HK-2 (cell line): ENCODE measurements around the gene HCLS1.
"Not testable (repeated sequence)": the region's sequence is repeated elsewhere in the genome, so short reads cannot be mapped to it uniquely, and the experiment has no call there.

Experiments
- DNase-seq: peaks from one replicate; pipeline ENCODE4 v3.0.0-alpha.2; 2018; ENCODE audit not compliant: unreplicated experiment

The HCLS1 gene, protein sequence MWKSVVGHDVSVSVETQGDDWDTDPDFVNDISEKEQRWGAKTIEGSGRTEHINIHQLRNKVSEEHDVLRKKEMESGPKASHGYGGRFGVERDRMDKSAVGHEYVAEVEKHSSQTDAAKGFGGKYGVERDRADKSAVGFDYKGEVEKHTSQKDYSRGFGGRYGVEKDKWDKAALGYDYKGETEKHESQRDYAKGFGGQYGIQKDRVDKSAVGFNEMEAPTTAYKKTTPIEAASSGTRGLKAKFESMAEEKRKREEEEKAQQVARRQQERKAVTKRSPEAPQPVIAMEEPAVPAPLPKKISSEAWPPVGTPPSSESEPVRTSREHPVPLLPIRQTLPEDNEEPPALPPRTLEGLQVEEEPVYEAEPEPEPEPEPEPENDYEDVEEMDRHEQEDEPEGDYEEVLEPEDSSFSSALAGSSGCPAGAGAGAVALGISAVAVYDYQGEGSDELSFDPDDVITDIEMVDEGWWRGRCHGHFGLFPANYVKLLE

DNA sequence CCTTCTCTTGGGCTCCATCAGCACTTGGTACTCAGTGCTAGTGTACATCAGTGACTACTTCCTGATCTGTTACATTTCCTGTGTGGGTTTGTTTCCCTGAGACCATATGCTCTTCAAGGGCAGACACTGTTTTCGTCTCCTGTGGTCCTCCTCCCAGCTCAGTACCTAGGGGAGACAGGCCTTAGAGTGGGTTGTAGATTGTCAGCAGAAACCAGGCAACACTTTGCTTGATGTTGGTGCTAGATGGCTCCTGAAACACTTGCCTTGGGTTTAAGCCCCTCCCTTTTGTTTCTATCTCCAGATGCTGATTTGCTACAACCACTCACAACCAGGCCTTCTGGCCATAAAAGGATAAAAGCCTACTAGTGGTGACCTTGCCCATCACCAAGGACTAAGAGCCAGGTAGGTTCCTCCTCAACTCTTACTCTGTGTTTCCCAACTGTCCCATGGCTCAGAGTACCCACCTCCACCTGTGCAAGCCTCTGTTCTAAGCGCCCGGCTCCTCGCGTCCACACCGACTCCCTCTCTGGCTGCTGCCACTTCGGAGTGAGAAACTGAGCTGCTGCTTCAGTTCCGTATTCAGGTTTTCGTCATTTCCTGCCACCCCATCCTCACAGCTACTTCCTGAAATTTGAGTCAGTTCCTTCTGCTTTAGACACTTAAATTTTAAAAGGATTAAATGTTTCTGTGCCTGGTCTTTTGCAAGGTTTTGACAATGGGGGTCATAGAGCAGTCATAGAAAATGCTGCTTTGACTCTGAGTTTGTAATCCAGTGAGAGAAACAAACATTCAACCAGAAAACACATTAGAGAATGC is at the start of gene HCLS1:
TSS of gene HCLS1 (minus strand) at position 548 of the 816 bp plus-strand sequence. CDS start 2,556 bp downstream, outside the sequence.
- no peak for DNase-seq

DNA sequence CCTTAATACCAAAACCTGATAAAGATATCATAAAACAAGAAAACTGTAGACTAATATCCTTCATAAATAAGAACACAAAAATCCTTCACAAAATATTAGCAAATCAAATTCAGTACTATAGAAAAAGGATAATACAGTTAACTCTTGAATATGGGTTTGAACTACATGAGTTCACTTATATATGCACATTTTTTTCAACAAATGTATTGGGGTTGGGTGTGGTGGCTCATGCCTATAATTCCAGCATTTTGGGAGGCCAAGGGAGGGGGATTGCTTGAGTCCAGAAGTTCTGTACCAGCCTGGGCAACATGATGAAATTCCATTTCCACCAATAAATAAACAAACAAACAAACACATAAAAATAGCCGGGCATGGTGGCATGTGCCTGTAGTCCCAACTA is 49.6 kb upstream of the HCLS1 start:
- no peak for DNase-seq

DNA sequence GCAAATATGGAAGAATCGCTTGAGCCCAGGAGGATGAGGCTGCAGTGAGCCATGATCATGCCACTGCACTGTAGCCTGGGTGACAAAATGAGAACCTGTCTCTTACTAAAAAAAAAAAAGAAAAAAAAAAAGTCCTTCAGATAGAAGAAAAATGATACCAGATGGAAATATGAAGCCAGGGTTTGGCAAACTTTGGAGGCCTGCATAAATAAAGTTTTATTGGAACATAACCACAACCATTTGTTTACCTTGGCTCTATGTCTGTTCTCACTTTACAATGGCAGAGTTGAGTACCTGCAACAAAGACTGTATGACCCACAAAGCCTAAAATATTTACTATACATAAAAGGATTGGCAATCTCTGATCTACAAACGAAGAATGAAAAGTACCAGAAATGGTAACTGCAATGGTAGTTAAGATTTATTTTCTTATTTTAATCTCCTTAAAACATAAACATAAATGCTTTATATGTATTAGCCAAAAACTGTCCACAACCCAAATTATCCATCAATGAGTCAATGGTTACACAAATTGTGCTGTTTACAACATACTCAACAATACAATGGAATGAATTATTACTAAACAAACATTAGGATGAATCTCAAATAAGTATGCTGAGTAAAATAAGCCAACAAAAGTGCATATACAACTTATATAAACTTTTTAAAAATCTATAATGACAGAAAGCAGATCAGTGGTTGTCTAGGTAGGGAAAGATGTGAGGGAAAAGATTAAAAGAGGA is 47.0 kb upstream of the HCLS1 start:
- no peak for DNase-seq

DNA sequence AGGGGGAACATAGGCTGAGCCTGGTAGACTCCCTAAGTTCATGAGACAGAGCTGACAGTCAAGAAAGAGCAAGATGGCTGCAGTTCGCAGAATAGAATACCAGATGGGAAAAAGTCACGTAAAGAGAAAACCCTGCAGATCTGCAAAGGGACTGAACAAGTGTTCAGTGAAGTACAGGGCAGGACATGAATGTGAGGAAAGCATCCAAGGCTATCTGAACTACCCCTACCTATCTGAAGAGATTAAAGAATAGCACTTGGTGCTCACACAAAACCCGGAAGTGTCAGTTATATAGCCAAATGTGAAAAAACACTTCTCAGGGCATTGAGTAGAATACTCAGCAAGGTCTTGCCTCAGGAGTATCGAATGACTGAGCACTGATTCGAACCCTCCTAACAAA is 44.8 kb upstream of the HCLS1 start:
- DNase-seq = no peak

DNA sequence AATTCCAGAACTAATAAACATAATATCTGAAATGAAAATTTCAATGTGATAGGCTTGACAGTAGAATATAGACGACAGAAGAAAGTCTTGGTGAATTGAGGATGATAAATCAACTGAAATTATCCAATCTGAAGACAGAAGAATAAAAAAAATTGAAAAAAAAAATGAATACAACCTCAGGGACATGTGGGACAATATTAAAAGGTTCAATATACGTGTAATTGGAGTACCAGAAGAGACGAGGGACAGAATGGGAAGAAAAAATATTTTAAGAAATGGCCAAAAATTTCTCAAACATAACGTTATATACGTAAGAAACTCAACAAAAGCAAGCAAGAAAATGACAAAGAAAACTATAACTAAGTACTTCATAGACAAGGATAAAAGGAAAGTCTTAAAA is 43.3 kb upstream of the HCLS1 start:
- no peak for DNase-seq

DNA sequence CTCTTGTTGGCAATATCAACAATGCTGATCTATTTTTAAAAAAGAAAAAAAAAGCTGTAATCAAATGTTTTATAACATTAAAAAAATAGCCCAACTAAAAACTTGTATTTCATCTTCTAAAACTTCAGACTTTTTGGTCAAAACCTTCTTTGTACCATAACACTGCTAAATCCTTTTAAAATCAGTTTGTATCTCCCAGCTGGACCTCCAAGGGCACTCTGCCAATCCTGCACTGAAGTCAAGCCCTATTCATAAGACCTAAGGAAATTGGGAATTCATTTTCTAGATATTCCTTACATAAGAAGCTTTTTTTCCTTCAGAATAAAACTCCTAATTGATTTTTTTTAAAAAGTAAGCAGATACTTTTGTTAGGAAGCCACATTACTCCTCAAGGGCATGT is 38.2 kb upstream of the HCLS1 start:
- no peak for DNase-seq

DNA sequence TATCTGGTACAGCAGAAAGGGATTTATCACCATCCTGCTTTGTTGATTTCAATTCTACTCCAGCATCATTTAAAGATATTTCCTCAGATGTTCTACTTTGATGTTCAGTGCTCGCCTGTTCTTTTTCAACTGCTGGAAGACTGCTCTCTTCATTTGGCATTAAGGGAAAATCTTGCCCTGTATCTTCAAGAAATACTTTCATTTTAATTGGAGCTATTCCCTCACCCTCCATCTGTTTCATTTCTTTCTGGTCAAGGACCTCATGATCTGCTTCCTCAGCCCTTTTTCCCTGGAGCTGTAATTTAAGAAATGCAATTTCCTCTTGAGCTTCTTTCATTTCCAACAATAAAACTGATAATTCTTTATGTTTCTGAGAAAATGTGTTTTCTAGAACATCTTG is 37.8 kb upstream of the HCLS1 start:
- DNase-seq = no peak

DNA sequence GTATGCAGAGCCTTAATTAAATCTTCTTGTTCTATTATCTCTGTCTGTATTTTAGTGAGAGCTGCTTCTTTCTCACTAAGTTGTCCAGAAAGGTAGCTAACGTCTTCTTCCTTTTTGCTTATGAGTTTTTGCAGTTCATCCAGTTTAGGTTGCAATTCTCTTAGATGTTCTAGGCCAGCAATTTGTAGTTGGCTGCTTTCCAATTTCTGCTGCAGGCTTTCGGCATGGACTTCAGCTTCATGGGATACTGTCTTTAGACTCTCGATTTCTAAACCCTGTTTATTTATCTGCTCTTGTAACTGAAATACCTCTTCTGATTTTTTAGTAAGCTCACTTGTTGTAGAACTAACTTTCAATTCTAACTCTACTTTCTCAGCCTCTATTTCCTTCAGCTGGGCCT is 35.5 kb upstream of the HCLS1 start:
- DNase-seq = no peak

DNA sequence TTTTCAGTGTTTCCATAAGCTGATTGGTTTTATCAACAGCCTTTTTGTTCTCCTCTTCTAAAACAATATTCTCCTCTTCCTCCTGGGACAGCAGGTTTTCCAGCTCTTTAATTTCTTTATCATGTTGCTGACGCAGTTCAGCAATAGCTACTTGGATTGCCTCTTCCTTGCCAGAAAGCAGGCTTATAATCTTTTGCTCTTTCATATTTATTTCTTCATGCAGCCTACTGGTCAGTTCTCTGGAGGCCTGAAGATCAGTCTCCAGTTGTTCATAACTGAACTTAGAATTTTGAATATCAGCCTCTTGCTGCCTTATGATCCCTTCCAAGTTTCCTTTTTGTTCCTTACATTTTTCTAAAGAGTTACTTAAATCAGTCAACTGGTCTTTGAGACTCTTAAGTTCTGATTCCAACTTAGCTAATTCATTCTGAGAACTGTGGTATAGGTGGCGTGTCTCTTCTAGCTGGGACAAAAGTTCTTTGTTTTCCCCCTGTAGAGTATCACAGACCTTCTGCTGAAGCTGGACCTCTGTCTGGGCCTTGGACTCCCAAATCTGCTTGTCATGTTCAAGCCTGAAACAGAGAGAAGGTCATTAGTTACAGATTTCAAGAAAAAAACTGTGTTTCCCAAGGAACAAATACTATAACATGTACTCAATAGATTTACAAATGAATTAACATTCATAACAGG is 31.5 kb upstream of the HCLS1 start:
- no peak for DNase-seq

DNA sequence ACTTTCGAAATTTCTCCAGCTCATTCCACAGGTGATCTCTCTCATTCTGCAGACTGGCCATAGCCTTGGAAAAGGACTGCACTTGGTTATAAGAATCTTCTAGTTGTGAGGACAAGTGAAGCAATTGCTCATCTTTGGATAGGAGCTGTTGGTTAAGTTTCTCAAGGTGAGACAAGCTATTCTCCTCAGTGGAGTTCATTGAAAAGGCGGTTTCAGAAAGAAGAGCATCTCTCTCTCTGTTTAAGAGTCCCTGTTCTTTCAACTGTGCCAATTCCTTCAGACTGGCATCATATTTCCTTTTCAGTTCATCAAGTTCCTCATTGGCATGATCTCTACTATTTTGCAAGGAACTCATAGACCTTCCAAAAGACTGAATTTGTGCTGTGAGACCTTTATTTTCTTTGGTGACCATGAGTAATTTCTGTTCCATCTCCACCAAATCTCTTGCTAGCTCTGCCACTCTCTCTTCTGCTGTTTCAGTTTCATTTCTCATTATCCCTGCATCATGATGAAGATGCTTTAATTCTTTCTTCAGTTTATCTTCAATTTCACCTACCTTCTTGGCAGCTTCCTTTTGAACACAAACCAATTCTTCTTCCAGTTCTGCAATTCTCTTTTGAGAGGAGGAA is 30.2 kb upstream of the HCLS1 start:
- DNase-seq = no peak

DNA sequence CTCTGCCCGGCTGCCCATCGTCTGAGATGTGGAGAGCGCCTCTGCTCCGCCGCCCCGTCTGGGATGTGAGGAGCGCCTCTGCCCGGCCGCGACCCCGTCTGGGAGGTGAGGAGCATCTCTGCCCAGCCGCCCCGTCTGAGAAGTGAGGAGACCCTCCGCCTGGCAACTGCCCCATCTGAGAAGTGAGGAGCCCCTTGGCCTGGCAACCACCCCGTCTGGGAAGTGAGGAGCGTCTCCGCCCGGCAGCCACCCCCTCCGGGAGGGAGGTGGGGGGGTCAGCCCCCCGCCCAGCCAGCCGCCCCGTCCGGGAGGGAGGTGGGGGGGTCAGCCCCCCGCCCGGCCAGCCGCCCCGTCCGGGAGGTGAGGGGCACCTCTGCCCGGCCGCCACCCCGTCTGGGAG is 28.0 kb upstream of the HCLS1 start:
- DNase-seq = not testable (repeated sequence)

DNA sequence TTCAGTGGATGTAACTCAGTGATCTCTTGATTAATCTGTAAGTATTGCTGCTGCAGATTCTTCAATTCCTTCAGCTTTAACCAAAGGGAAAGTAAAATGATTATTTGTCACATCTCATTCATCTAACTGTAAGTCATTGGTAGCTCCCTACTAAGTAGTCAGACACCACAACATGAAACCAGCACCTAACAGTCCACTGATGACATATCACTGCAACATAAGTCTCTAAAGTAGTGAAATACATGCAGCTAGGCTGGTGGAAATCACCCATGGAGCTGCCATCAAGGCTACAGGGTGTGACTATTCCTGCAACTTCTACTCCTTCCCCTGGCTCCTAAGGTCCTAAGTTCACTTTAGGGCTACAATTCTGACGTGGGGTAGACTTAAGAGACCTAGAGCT is 21.1 kb upstream of the HCLS1 start:
- no peak for DNase-seq

DNA sequence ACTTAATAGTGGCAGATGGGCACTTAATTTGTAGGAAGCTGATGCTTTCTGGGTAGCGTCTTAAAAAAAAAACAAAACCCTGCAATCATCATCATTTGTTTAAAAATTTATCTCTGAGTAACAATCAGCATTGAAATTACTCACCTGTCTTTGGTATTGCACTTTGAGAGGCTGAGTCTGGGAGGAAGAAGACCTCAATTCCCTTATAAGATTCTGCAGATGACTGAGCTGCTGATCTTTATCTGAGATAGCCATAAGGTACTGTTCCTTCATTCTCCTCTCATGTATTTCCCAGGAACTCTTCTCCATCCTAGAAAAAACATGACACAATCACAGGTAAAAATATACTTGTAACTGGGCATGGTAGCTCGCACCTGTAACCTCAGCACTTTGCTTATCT is 16.4 kb upstream of the HCLS1 start:
- DNase-seq = no peak

DNA sequence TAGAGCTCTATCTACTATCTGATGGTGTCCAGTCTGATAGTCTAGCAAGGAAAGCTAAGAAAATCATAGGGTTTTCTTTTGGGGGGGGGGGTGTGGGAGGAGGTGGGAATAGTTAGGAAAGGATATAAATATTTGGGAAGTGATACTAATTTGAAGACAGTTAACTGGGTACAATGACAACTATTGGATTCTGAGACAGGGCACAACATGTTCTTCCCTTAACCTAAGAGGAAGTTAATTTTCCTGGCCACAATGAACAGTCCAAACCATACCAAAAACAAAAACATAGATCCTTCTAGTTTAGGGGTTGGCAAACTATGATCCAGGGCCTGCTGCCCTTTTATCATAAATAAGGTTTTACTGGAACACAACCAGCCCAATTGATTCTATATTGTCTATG is 10.0 kb upstream of the HCLS1 start:
- no peak for DNase-seq

DNA sequence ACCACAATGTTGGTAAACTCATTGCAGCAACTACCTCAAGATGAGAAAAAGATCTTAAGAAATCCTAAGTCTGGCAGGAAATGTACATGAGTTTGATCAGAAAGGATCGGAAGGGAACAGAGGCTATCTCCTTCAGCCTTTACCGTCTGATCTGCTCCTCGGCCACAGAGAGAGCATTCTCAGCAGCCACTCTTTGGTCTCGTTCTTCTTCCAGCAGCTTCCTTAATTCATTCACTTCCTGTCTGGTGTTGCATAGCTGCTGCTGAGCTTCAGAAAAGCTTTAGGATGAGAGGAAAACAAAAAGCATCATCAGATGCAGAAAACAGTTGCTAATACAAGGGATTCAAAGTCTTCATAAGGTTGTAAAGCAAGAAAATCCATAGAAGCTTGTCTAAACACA is 6.6 kb upstream of the HCLS1 start:
- no peak for DNase-seq

DNA sequence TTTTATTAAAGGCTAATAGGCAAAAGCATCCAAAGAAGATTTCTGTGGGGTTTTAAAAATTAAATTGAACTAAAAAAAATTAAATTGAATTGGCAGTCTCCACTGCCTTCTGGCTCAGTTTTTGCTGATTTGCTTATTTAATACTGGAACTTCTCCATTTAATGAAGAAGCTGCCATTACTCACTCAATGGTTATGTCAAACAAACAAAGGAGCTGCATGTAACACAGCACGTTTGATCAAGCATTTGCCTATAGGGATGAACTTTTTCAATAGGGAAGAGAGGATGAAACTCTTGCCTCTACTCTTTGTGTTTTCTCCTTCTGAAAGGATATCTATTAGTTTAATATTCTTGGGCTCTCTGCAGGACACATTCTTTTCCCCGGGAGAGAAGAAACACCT is 4.8 kb upstream of the HCLS1 start:
- no peak for DNase-seq

DNA sequence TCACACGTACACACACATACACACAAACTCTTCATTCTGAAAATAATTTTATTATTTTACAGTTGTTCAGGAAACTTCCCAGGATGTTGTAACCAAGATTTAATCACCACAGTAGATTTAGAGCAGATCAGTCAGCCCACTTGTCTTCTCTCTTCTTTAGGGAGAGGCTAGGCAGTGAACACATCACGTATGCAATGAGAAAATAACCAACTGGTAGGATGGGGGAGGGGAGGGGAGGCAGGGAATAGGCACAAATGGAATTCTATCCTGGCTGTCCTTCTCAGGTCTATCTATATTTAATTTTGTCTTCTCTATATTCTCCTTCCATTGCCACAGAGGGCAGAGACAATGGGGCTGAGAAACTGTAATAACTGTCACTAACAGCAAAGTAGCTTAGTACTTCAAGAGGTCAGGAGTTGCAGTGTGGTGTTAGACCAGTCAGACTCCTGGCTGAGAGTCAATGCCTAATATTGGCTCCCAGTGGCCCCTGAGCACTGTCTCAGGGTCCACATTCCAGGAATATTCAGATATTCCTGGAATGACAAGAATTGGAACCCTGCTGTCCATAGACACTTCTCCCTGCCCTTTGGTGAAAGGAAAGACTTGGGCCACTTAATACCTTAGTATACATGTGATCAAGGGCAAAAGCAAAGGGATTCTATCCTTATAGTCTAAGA is 2.6 kb upstream of the HCLS1 start:
- DNase-seq = no peak

DNA sequence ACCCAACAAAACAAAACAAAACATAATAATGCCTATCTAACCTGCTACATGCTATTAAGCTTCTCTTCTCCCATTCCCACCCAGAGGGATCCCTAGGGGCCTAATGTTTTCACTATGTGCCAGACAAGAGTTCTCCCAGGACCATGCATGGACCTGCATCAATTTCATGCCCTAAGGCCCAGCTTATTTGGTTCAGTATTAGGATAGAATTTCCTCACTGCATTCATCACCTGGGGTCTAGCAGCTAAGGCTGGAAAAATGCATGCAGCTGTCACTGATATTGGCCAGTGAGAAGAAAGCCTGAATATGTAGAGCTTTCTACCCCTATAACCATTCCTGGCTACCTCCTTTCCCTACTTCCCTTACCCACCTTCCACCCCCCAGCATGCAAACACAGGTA is 2.0 kb upstream of the HCLS1 start:
- no peak for DNase-seq

DNA sequence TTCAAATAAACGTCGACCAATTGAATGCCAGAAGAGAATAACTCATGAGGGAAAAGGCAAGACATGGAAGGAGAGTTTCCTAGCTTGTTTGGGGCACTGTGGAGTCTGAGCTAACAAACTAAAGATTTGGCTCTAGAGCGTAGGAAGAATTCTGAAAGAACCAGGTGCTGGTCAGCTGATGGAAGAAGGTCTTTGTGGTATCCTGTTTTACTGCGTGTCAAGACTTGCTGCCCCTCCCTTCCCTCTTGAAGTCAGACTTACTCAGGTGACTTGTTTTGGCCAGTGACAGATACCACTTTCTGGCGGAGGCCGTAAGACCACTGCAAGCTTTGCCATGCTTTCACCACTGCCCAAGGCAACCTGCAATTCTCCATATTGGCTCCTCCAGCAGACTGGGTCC is 673 bp upstream of the HCLS1 start:
- no peak for DNase-seq

DNA sequence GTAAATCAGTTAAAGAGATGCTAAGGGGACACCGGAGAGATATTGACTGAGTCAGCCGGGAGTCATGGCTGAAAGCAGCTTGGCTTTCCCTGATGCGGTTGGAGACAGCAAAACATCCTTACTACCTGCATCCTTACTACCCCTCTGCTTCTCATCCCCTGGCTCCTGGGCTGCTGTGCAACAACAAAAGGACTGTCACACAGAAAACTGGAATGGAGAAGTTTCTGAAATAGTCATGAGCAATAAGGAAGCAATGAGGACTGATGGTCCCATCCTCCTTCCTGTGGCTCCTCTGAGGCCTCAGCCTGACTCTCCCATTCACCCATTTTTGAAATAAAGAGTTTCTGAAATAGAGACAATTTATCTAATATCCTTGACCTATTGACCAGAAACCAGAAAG is 1.1 kb downstream of the HCLS1 start:
- DNase-seq = no peak
